Measurements from ENCODE around the gene IKBKE. TPM values are rescaled to one million over a fixed set of nuclear protein-coding genes. Genes with fewer than 3 reads are reported as not detected.

The IKBKE gene
- total RNA-seq, 1 donor from 2014 or later, result 15.6 TPM

GRCh38 chr1:206537141-206537540 lies 66.9 kb downstream of the IKBKE start:
- TF ChIP-seq CTCF (conservative IDR thresholded peaks at IDR 0.05; ENCODE audit: low read depth, low read length), result no peak
- no peak for DNase-seq (ENCODE audit: low read depth)
- H3K4me3 ChIP-seq (ENCODE audit: low read depth, low read length), result no peak overlapping the region

GRCh38 chr1:206538086-206538770 lies 68.0 kb downstream of the IKBKE start:
- no peak for TF ChIP-seq CTCF (conservative IDR thresholded peaks at IDR 0.05; ENCODE audit: low read depth, low read length)
- no peak overlapping the region for H3K4me3 ChIP-seq (ENCODE audit: low read depth, low read length)

GRCh38 chr1:206538901-206539640 lies 68.8 kb downstream of the IKBKE start:
- no peak for TF ChIP-seq CTCF (conservative IDR thresholded peaks at IDR 0.05; ENCODE audit: low read depth, low read length)

More at GRCh38 chr1:206538086-206538770, 68.0 kb downstream of the IKBKE start:
- DNase-seq (ENCODE audit: low read depth), result no peak

GRCh38 chr1:206540044-206540780 lies 69.9 kb downstream of the IKBKE start:
- no peak for TF ChIP-seq CTCF (conservative IDR thresholded peaks at IDR 0.05; ENCODE audit: low read depth, low read length)
- no peak for DNase-seq (ENCODE audit: low read depth)

More at GRCh38 chr1:206538901-206539640, 68.8 kb downstream of the IKBKE start:
- no peak for DNase-seq (ENCODE audit: low read depth)
- H3K4me3 ChIP-seq (ENCODE audit: low read depth, low read length), result no peak overlapping the region

GRCh38 chr1:206541236-206541833 lies 71.1 kb downstream of the IKBKE start:
- no peak for DNase-seq (ENCODE audit: low read depth)
- no peak overlapping the region for H3K4me3 ChIP-seq (ENCODE audit: low read depth, low read length)
- no peak for TF ChIP-seq CTCF (conservative IDR thresholded peaks at IDR 0.05; ENCODE audit: low read depth, low read length)

More at GRCh38 chr1:206540044-206540780, 69.9 kb downstream of the IKBKE start:
- no peak overlapping the region for H3K4me3 ChIP-seq (ENCODE audit: low read depth, low read length)

- TF ChIP-seq CTCF (conservative IDR thresholded peaks at IDR 0.05; ENCODE audit: low read depth, low read length), result peak; percentile 91
- no peak for DNase-seq (ENCODE audit: low read depth)
- H3K4me3 ChIP-seq (ENCODE audit: low read depth, low read length), result no peak overlapping the region
These were observed 74.4 kb downstream of the IKBKE start for GRCh38 chr1:206544562-206545257.

Measured in epithelial cell of proximal tubule (primary cell).